Measurements from ENCODE around the gene BMS1. TPM values are rescaled to one million over a fixed set of nuclear protein-coding genes. Genes with fewer than 3 reads are reported as not detected.

The BMS1 gene
- total RNA-seq, 1 donor from 2014 or later, result 16.2 TPM

DNA sequence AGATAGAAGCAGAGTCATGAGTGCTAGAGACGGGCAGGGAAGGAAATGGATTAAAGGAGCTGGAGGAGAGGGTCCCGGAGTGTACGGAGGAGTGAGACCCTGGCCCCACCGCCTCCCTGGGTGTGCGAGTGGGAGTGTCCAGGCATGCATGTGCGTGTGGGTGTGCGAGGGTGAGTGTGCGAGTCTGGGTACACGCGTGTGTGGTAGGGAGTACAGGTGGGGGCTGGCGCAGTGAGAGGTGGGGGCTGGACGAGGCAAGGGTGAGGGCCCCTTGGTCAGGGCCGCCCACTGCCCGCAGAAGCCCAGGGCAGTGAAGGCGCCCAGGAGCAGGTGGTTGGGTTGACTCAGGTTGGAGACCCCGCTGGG is 97.6 kb downstream of the BMS1 start:
- Mint-ChIP-seq H3K4me3 (ENCODE audit: unreplicated experiment) (no peak overlapping the region), H3K36me3 (ENCODE audit: unreplicated experiment) (no peaks in the 10 kb centered on the region), H3K27me3 (ENCODE audit: unreplicated experiment) (no peaks in the 10 kb centered on the region), H3K27ac (ENCODE audit: unreplicated experiment) (no peak overlapping the region), H3K4me1 (ENCODE audit: unreplicated experiment) (peaks cover 4% of the 10 kb centered on the region), H3K9me3 (ENCODE audit: unreplicated experiment) (peaks cover 19% of the 10 kb centered on the region)
- DNase-seq (ENCODE audit: extremely low spot score, unreplicated experiment), result no peak
- TF ChIP-seq, protein P1, sequence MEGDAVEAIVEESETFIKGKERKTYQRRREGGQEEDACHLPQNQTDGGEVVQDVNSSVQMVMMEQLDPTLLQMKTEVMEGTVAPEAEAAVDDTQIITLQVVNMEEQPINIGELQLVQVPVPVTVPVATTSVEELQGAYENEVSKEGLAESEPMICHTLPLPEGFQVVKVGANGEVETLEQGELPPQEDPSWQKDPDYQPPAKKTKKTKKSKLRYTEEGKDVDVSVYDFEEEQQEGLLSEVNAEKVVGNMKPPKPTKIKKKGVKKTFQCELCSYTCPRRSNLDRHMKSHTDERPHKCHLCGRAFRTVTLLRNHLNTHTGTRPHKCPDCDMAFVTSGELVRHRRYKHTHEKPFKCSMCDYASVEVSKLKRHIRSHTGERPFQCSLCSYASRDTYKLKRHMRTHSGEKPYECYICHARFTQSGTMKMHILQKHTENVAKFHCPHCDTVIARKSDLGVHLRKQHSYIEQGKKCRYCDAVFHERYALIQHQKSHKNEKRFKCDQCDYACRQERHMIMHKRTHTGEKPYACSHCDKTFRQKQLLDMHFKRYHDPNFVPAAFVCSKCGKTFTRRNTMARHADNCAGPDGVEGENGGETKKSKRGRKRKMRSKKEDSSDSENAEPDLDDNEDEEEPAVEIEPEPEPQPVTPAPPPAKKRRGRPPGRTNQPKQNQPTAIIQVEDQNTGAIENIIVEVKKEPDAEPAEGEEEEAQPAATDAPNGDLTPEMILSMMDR (IDR thresholded peaks at IDR 0.05), result no peak

DNA sequence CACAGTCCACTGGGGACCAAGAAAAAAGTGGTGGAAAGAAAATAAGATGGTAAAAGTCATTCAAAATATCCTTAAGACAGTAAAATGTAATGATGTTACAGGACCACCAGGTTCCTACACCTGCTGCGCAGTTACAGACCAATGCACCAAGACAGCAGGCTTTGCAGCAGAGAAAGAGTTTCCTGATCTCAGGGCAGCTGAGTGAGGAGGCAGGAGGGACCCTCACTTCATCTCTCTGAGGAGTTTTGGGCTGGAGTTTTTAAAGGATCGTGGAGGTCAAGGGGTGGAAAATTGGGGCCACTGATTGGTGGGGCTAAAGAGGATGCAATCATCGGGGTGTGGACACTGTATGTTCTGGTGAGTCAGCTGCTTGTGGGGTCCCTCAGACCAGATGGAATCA is 100.0 kb downstream of the BMS1 start:
- H3K27ac Mint-ChIP-seq (ENCODE audit: unreplicated experiment), result no peak overlapping the region
- H3K27me3 Mint-ChIP-seq (ENCODE audit: unreplicated experiment), result no peaks in the 10 kb centered on the region
- peaks cover 19% of the 10 kb centered on the region for H3K9me3 Mint-ChIP-seq (ENCODE audit: unreplicated experiment)
- TF ChIP-seq, protein P1 (IDR thresholded peaks at IDR 0.05), result no peak
- no peak overlapping the region for H3K4me3 Mint-ChIP-seq (ENCODE audit: unreplicated experiment)
- H3K4me1 Mint-ChIP-seq (ENCODE audit: unreplicated experiment), result no peaks in the 10 kb centered on the region
- no peak for DNase-seq (ENCODE audit: extremely low spot score, unreplicated experiment)
- no peaks in the 10 kb centered on the region for H3K36me3 Mint-ChIP-seq (ENCODE audit: unreplicated experiment)

Other genes with a start within 250 kb of the BMS1 start
- 22.5 and 24.8 TPM in 2 replicates for gene ZNF33B, start 144.2 kb upstream of the BMS1 start, total RNA-seq